ENCODE results near the gene CBS.
"Not testable (repeated sequence)": the region's sequence is repeated elsewhere in the genome, so short reads cannot be mapped to it uniquely, and the experiment has no call there.

Gene CBS

GRCh38 chr21:43023175-43023574 is 52.5 kb downstream of the CBS start:
- no peak for DNase-seq

- DNase-seq = no peak
These were observed 53.7 kb downstream of the CBS start for GRCh38 chr21:43021756-43022600.

- no peak for DNase-seq
These were observed 54.4 kb downstream of the CBS start for GRCh38 chr21:43021191-43021590.

- DNase-seq = no peak
These were observed 54.9 kb downstream of the CBS start for GRCh38 chr21:43020771-43021170.

- DNase-seq = no peak
These were observed 55.5 kb downstream of the CBS start for GRCh38 chr21:43020177-43020576.

GRCh38 chr21:43018519-43018918 is 57.1 kb downstream of the CBS start:
- no peak for DNase-seq

GRCh38 chr21:43016728-43017127 is 58.9 kb downstream of the CBS start:
- no peak for DNase-seq

GRCh38 chr21:43015906-43016540 is 59.6 kb downstream of the CBS start:
- no peak for DNase-seq

- DNase-seq = no peak
These were observed 63.0 kb downstream of the CBS start for GRCh38 chr21:43012596-43012995.

GRCh38 chr21:43006874-43007208 is 68.8 kb downstream of the CBS start:
- no peak for DNase-seq

- DNase-seq = not testable (repeated sequence)
These were observed 69.4 kb downstream of the CBS start for GRCh38 chr21:43006051-43006873.

GRCh38 chr21:43005635-43006034 is 70.0 kb downstream of the CBS start:
- DNase-seq = no peak

- no peak for DNase-seq
These were observed 70.7 kb downstream of the CBS start for GRCh38 chr21:43004926-43005325.

Data from activated naive CD4-positive, alpha-beta T cell treated with Interleukin-2 at 50 U/mL for 16 hours (primary cell).